GM23248 (cell line): ENCODE measurements around the gene C1orf35. TPM values are rescaled to one million over a fixed set of nuclear protein-coding genes. Genes with fewer than 3 reads are reported as not detected.

Source experiments
- DNase-seq: peaks from one replicate; pipeline ENCODE4 v3.0.0-alpha.2; 2015
- H2AFZ ChIP-seq: fragments of 200-600 bp; sonication (generic); 2 replicates; pipeline ENCODE4 v1.6.1; 2016; ENCODE audit warnings: antibody characterized with exemption
- H3F3A ChIP-seq: fragments of 200-600 bp; sonication (generic); 2 replicates; pipeline ENCODE4 v1.6.1; 2016; ENCODE audit warnings: mild to moderate bottlenecking, antibody characterized with exemption, mixed run types; ENCODE audit not compliant: insufficient read depth
- H3K27ac ChIP-seq: fragments of 200-600 bp; sonication (generic); 2 replicates; pipeline ENCODE4 v1.5.1; 2016; ENCODE audit warnings: mild to moderate bottlenecking
- H3K27me3 ChIP-seq: fragments of 200-600 bp; sonication (generic); replicated peaks from 2 replicates; pipeline ENCODE4 v1.6.1; 2016; ENCODE audit warnings: mild to moderate bottlenecking; ENCODE audit not compliant: insufficient read depth
- H3K36me3 ChIP-seq: fragments of 200-600 bp; sonication (generic); 2 replicates; pipeline ENCODE4 v1.6.1; 2016; ENCODE audit warnings: low read depth, mild to moderate bottlenecking
- H3K4me1 ChIP-seq: fragments of 200-600 bp; sonication (generic); 2 replicates; pipeline ENCODE4 v1.6.1; 2016; ENCODE audit warnings: mild to moderate bottlenecking; ENCODE audit not compliant: insufficient read depth
- H3K4me2 ChIP-seq: fragments of 200-600 bp; sonication (generic); one replicate; pipeline ENCODE4 v1.6.1; 2016; ENCODE audit warnings: mild to moderate bottlenecking; ENCODE audit not compliant: unreplicated experiment
- H3K4me3 ChIP-seq: fragments of 200-600 bp; sonication (generic); 2 replicates; pipeline ENCODE4 v1.5.1; 2016; ENCODE audit warnings: mild to moderate bottlenecking
- H3K79me2 ChIP-seq: fragments of 200-600 bp; sonication (generic); 2 replicates; pipeline ENCODE4 v1.6.1; 2016; ENCODE audit warnings: mild to moderate bottlenecking; ENCODE audit not compliant: insufficient read depth
- H3K9ac ChIP-seq: fragments of 200-600 bp; sonication (generic); 2 replicates; pipeline ENCODE4 v1.6.1; 2016; ENCODE audit warnings: mild to moderate bottlenecking
- H3K9me2 ChIP-seq: fragments of 200-600 bp; sonication (generic); 2 replicates; pipeline ENCODE4 v1.6.1; 2016; ENCODE audit warnings: mixed run types, mild to moderate bottlenecking, moderate library complexity; ENCODE audit not compliant: insufficient read depth
- H3K9me3 ChIP-seq: fragments of 200-600 bp; sonication (generic); one replicate; pipeline ENCODE4 v1.6.1; 2017; ENCODE audit warnings: low read depth
- H4K20me1 ChIP-seq: fragments of 200-600 bp; sonication (generic); 2 replicates; pipeline ENCODE4 v1.6.0; 2016; ENCODE audit not compliant: insufficient read depth
- EZH2 ChIP-seq: fragments of 200-600 bp; sonication (generic); IDR thresholded peaks from 2 replicates; pipeline ENCODE4 v1.6.1; 2018; ENCODE audit warnings: antibody characterized with exemption, mild to moderate bottlenecking; ENCODE audit not compliant: insufficient read depth, poor library complexity, severe bottlenecking
- EZH2phosphoT487 ChIP-seq: fragments of 200-600 bp; sonication (generic); IDR thresholded peaks from 2 replicates; pipeline ENCODE4 v1.6.1; 2018; ENCODE audit warnings: antibody characterized with exemption, moderate library complexity, mild to moderate bottlenecking, low read depth; ENCODE audit not compliant: insufficient read depth
- WGBS, 2 experiments: methylation state at CpG; one replicate each; pipeline ENCODE4 v1.1.6; 2015 to 2017; ENCODE audit warnings: low lambda C conversion rate in 2 of 2, low coverage in 1 of 2; ENCODE audit errors: missing lambda C conversion rate in 2 of 2; 5-methylcytosine and 5-hydroxymethylcytosine counted together
- in situ Hi-C: fragments of 300-500 bp; cut with MboI; formaldehyde crosslinking; loops from 2 replicates; pipeline ENCODE4 v1.15.0; 2020
- polyA plus RNA-seq: library from polyadenylated mRNA; unstranded; fragments of >200 nt; fragmentation: Nextera tagmentation; extraction: Ambion mirVana; gene quantifications from 2 replicates; pipeline ENCODE4 v1.2.1, GENCODE V29; 2016
- total RNA-seq: library from RNA; depleted of rRNA; stranded (reverse); fragments of >200 nt; shearing (Covaris generic); gene quantifications from 2 replicates; pipeline ENCODE4 v1.2.3, GENCODE V29; 2014

Gene C1orf35
- total and polyA plus RNA-seq, 2 experiments from 2014 or later: 11.6 to 19.9 TPM

DNA sequence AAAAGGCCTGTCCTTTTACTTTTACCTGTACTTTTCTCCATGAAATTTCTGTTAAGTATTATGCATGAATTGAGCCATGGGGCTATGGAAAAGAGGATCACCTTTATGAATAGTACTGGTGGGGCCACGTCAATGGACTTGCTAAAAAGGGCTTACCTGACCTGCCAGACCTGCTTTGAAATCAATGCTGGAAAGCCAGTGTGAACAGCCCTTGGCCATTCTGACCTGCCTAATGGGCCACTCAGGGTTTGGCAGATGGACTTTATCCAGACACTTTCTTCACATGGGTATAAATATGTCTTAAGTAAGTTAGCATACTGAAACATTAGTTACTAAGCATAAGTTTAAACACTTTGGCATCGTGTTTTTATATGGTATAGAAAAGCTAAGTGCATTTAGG is 28.6 kb upstream of the C1orf35 start:
- 51 to 67% methylated on average over 2 of the region's 2 CpGs for WGBS, 2 experiments
- Histone ChIP-seq H3K9me3 (no peaks in the 10 kb centered on the region), H2AFZ (no peak overlapping the region), H3F3A (no peaks in the 10 kb centered on the region), H3K9ac (no peak overlapping the region), H3K9me2 (no peaks in the 10 kb centered on the region), H3K79me2 (no peaks in the 10 kb centered on the region), H3K4me2 (no peak overlapping the region), H4K20me1 (no peaks in the 10 kb centered on the region), H3K4me1 (no peaks in the 10 kb centered on the region), H3K27me3 (peaks cover 39% of the 10 kb centered on the region), H3K27ac (no peak overlapping the region), H3K4me3 (no peak overlapping the region), H3K36me3 (no peaks in the 10 kb centered on the region)
- in situ Hi-C loops: no loop called here
- TF ChIP-seq EZH2phosphoT487: no peak
- TF ChIP-seq EZH2: no peak
- no peak for DNase-seq

DNA sequence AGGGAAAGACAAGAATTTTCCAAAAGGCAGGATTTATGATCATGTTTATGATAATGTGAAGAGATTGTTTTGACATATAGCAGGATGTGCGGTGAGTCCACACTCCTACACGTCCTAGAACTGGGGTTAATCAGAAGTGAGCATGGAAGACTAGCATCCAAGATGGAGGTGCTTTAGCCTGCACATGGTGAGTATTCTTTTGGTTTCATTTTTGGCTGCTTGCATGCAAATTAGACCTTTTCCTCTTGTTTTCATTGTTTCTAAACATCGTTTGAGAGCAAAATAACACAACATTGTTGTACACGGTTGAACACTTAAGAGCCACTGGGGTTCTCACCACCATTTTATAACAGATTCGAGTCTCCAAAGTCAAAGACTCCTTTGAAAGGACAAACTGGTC is 22.1 kb upstream of the C1orf35 start:
- H3K4me1 ChIP-seq: no peaks in the 10 kb centered on the region; the same call in 1 of the 2 replicates
- H3K4me2 ChIP-seq: no peak overlapping the region
- no peak overlapping the region for H2AFZ ChIP-seq
- TF ChIP-seq EZH2: no peak
- no peak for TF ChIP-seq EZH2phosphoT487
- no peak overlapping the region for H3K9ac ChIP-seq
- H3K27ac ChIP-seq: no peak overlapping the region
- no peaks in the 10 kb centered on the region for H3K79me2 ChIP-seq
- no peaks in the 10 kb centered on the region; the same call in 1 of the 2 replicates for H3K27me3 ChIP-seq
- no peaks in the 10 kb centered on the region for H4K20me1 ChIP-seq
- H3K4me3 ChIP-seq: no peak overlapping the region
- no peaks in the 10 kb centered on the region for H3K36me3 ChIP-seq
- 64% methylated on average over 5 of the region's 5 CpGs for WGBS, 2 experiments
- in situ Hi-C loops: no loop called here
- no peaks in the 10 kb centered on the region for H3K9me3 ChIP-seq
- 0 out of 2 replicates have a peak, but pooled peaks cover 2% of the 10 kb centered on the region for H3F3A ChIP-seq
- DNase-seq: no peak
- no peaks in the 10 kb centered on the region for H3K9me2 ChIP-seq

DNA sequence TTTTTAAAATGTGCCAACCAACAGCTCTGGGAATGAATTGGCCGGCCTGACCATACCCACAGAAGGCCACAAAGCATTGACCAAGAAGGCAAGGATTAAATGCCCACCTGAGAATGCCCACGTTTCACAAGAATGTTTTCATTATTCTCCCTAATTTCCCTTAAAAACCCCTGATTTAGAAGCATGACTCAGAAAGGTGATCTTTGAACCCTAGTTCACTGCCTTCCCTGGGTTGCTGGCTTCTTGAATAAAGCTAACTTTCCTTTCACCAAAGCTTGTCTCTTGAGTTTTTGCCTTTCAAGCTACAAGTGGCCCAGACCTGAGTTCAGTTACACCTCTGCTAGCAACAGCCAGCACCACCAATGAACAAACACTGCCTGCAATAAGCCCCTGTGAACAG is 20.4 kb upstream of the C1orf35 start:
- no peaks in the 10 kb centered on the region for H3K9me3 ChIP-seq
- H3K27ac ChIP-seq: no peak overlapping the region
- no peaks in the 10 kb centered on the region for H3K79me2 ChIP-seq
- no peaks in the 10 kb centered on the region for H3K9me2 ChIP-seq
- no peak for TF ChIP-seq EZH2
- no peak for TF ChIP-seq EZH2phosphoT487
- no peak overlapping the region for H2AFZ ChIP-seq
- DNase-seq: no peak
- no peaks in the 10 kb centered on the region for H3K36me3 ChIP-seq
- 11 to 21% methylated on average over 2 of the region's 2 CpGs for WGBS, 2 experiments
- H3K4me3 ChIP-seq: no peak overlapping the region
- H3K27me3 ChIP-seq: no peaks in the 10 kb centered on the region; the same call in 1 of the 2 replicates
- H3K9ac ChIP-seq: no peak overlapping the region
- no peak overlapping the region for H3K4me2 ChIP-seq
- no peaks in the 10 kb centered on the region for H4K20me1 ChIP-seq
- in situ Hi-C loops: no loop called here
- H3K4me1 ChIP-seq: no peaks in the 10 kb centered on the region; the same call in 1 of the 2 replicates
- H3F3A ChIP-seq: 0 out of 2 replicates have a peak, but pooled peaks cover 6% of the 10 kb centered on the region

DNA sequence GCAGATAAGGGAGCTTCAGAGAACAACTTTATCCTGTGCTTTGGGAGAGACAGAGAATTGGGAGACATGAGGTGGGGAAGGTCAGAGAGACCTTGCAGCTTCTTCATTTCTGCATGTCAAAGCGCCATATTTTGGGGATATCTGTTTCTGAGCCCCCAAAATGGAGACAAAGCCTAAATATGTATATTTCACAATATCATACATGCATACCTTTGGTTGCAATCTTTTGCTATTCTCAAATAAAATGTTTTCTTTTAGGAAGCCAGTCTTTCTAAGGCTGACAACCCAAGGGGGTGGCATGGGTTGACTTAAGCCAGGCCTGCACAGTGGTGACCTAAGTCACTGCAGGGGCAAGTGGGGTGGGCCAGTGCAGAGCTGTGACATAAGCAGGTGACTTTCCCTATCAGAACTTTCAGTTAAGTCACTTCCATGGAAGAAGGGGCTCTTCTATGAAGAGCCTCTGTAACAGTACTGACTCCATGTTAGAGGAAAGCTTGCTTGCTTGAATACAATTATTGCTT is 19.9 kb upstream of the C1orf35 start:
- DNase-seq: no peak
- H3K27me3 ChIP-seq: no peaks in the 10 kb centered on the region; the same call in 1 of the 2 replicates
- H2AFZ ChIP-seq: no peak overlapping the region
- in situ Hi-C loops: no loop called here
- no peaks in the 10 kb centered on the region for H4K20me1 ChIP-seq
- H3K4me1 ChIP-seq: no peaks in the 10 kb centered on the region; the same call in 1 of the 2 replicates
- no peaks in the 10 kb centered on the region for H3K79me2 ChIP-seq
- H3K4me2 ChIP-seq: no peak overlapping the region
- no peaks in the 10 kb centered on the region for H3K9me3 ChIP-seq
- WGBS, 2 experiments: 0 to 3% methylated on average over 1 of the region's 1 CpG
- H3K27ac ChIP-seq: no peak overlapping the region
- H3K36me3 ChIP-seq: no peaks in the 10 kb centered on the region
- H3K9me2 ChIP-seq: no peaks in the 10 kb centered on the region
- no peak for TF ChIP-seq EZH2phosphoT487
- TF ChIP-seq EZH2: no peak
- H3K9ac ChIP-seq: no peak overlapping the region
- H3K4me3 ChIP-seq: no peak overlapping the region
- H3F3A ChIP-seq: 0 out of 2 replicates have a peak, but pooled peaks cover 6% of the 10 kb centered on the region
